ENCODE data around the gene ACP7.
"Not testable (repeated sequence)": the region's sequence is repeated elsewhere in the genome, so short reads cannot be mapped to it uniquely, and the experiment has no call there.

ACP7 gene, protein sequence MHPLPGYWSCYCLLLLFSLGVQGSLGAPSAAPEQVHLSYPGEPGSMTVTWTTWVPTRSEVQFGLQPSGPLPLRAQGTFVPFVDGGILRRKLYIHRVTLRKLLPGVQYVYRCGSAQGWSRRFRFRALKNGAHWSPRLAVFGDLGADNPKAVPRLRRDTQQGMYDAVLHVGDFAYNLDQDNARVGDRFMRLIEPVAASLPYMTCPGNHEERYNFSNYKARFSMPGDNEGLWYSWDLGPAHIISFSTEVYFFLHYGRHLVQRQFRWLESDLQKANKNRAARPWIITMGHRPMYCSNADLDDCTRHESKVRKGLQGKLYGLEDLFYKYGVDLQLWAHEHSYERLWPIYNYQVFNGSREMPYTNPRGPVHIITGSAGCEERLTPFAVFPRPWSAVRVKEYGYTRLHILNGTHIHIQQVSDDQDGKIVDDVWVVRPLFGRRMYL

DNA sequence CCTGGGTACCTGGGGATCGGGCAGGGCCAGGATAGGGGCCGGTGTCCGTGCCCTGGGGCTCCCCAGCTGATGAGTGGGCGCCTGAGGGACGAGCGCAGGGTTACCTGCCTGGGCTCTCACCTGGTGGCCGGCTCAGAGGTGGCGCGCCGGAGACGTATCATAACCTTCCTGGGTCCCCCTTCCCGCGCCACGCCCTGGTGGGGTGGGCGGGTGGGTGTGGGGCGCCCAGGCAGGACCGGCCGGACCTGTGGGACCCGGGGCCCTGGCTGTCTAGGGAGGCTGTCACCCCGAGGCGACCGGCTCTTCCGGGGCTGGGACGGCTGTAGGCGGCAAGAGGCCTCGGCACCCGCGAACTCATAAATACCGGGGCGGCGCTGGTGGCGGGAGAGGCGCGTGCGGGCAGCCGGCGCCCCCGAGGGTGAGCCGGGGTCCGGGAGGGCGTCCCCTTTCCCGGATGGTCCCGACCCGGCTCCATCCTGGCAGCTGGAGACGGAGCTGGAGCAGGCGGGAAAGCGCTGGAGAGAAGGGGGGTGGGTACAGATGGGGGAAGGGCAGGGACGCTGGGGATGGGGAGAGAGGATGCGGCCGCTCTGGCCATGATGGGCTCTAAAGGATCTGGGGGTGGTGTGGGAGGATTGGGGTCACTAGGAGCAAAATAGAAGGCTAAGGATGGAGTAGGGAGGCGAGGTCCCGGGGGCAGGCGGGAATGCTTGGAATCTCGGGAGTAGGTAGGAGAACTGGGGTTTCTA is at the start of gene ACP7:
Gene ACP7 (plus strand): TSS at position 386 of the 749 bp plus-strand sequence. CDS start 902 bp downstream, outside the sequence.
- ATAC-seq = peak; percentile 35 to 58

DNA sequence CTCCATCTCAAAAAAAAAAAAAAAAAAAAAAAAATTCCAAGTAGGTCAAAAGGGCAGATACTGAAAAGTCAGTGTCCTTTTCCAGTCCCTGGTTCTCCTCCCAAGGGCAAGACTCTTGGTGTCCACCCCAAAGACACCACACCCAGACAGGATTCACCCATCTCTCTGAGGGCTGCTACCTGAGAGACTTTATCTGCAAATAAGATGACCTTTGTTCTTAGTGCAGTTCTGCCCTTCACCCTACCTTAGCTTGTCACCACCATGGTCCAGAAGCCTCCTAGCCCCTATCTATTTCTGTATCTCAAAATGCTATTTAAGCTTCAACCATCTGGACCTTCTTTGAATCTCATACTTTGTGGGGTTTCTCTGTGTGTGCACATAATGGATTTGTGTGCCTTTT is 47.6 kb upstream of the ACP7 start:
- no peak for ATAC-seq

DNA sequence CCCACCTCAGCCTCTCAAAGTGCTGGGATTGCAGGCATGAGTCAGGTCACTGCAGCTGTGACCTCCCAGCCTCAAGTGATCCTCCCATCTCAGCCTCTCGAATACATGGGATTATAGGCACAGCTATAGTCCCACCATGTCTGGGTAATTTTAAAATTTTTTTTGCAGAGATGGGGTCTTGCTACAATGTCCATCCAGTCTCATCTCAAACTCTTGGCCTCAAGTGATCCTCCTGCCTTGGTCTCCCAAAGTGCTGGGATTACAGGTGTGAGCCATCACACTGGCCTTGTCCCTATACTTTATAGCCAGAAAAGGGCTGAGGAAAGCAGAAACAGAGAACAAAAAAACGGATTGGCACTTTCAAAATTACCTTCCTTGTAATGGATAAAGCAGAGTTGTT is 47.0 kb upstream of the ACP7 start:
- no peak for ATAC-seq

DNA sequence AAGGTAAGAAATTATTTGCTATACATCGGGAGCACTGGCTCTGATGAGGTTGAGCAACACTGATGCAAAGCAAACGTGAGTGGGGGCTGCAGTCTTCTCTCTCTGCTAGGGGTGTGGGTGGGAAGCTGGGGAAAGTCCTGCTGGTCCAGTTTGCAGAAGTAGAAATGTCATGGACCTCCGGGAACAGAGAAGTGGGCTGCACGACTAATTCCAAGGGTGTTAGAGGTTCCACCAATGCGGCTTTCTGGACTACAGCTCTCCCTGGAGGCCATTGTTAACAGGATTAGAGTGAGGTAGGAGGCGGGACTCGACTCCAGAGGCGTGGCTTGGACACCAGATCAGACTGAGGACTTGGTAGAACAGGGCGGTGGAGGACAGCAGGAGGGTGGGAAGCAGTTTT is 46.1 kb upstream of the ACP7 start:
- ATAC-seq = no peak

DNA sequence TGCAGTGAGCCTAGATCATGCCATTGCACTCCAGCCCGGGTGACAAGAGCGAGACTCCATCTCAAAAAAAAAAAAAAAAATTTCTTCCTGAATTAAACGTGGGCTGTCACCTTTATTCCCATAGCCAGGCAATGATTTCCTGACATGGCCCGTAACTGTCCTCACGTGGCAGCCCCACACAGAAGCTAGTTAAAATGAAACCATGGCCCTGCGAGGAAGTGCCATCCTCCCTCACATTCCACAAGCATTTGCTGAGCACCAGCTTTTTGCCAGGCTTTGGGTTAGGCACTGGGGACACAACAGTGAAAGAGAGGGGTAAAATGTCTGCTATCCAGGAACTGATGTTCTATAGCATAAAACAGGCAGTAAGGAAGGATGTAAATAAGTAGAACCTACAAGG is 38.7 kb upstream of the ACP7 start:
- no peak for ATAC-seq

DNA sequence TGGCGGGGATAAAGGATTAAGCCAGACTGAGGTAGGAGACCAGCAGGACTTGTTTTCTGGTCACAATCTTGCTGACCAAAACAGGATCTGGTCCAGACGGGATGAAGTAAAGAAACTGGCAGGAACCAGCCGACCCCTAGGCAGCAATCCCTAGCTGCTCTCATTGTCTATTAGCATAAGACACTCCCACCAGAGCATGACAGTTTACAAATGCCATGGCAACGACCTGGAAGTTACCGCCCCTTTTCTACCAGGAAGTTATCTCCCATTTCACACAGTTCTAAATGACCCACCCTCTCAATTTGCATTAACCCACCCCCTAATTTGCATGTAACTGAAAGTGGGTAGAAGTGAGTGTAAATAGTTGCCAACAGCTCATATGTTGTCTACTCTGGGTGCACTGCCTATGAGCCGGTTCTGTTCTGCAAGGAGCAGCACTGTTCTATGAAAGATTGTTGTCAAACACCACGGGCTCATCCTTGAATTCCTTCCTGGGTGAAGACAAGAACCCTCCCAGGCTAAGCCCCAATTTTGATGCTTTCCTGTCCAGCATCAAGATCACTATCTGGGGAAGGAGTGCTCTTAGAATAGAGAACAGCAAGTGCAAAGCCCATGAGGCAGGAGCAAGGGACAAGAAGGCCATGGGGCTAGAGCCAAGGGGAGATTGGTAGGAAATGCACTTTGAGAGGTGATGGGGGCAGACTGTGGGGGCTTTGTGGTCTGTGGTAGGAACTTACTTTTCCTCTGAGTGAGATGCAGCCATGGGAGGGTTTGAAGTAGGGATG is 37.9 kb upstream of the ACP7 start:
- ATAC-seq = no peak

DNA sequence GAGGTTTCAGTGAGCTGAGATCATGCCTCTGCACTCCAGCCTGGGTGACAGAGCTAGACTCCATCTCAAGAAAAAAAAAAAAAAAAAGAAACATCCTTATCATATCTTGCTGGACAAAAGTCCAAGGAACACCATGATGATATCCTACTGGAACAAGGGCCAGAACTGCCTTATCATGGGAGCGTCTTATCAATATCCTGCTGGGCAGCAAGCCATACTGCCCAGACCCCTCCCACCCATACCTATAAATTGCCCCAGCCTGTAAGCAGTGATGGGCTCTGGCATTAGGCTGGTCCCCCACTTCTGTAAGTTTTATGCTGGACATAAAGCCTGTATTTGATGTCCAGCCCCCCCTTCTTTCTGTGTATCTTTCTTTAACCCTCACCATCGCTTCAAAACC is 37.1 kb upstream of the ACP7 start:
- ATAC-seq = no peak

DNA sequence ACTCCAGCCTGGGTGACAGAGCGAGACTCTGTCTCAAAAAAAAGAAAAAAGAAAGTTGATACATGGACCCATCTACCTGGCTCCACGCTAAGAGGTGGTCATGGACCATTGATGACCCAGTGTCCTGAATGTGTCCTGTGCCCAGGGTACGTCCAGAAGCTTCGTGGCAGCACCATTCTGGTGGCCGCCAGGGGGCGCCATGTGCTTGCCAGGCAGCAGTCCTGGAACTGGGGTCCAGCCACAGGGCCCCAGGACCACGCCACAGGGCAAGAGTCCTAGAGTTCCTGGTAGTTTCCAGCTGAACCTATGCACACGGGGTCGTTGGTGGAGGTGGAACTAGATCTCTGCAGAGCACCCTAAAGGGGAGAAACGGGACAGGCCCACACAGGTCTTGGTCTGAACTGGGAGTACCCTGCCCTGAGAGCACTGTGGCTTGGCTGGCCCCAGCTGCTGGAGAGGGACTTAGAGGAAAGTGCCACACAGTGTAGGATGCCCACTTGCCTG is 31.9 kb upstream of the ACP7 start:
- ATAC-seq = peak; percentile 68 to 75

DNA sequence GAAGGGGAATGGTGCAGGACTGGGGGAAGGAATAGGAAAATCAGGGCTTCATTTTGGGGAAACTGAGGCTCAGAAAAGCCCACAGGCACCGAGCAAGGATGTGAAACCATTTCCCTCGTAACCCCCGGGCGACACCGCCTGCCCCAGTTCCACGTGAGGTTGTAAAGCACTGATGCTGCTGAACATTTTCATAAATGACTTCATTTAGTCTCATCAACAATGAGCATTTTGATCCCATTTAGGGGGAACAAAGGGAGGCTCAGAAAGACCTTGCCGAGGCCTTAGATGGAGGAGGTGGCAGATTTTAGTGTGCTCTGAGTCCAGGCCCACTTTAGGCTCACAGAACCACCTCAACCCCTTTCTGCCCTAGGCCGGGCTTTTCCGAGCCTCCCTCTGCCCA is 31.3 kb upstream of the ACP7 start:
- no peak for ATAC-seq

DNA sequence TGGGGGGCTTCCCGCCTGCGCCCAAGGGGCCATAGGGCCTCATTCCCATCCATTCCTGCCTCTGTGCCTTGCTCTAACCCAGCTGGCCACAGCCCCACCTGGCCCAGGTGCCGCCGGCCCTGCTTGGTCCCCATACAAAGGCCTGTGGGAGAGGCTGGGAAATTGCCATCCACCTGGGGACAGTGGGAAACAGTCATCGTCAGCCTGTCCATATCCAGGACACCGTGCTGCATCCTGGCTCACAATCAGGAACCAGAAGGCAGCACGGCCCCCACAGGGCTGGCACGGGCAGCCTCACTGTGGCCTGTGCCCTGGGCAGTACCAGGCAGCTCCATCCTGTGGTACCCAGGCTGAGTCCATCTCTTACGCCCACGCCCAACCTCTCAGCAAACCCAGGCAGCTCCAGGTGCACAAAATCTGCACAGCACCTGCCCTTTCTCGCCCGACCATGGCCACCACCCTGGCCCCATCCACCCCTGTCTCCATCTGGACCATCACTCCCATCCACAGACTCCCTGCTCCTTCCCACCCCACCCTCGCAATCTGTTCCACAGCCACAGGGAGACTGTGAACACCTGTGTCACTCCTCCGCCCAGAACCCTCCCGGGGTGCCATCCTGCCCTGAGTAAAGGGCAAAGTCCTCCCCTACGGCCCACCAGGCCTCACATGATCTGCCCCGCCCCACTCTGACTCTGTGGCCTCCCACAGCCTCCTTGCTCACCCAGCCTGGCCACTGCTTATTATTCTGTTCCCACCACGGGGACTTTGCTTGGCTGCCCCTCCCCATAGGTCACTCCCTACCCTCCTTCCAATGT is 30.7 kb upstream of the ACP7 start:
- no peak for ATAC-seq

DNA sequence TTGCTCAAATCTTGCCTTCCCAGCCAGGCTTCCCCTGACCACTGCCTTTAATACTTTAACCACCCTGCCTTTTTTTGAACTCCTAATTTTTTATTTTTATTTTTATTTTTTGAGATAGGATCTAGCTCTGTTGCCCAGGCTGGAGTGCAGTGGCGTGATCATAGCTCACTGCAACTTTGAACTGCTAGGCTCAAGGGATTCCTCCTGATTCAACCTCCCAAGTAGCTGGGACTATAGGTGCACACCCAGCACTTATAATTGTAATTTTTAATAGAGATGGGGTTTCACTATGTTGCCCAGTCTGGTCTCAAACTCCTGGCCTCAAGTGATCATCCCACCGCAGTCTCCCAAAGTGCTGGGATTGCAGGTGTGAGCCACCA is 30.1 kb upstream of the ACP7 start:
- no peak for ATAC-seq

DNA sequence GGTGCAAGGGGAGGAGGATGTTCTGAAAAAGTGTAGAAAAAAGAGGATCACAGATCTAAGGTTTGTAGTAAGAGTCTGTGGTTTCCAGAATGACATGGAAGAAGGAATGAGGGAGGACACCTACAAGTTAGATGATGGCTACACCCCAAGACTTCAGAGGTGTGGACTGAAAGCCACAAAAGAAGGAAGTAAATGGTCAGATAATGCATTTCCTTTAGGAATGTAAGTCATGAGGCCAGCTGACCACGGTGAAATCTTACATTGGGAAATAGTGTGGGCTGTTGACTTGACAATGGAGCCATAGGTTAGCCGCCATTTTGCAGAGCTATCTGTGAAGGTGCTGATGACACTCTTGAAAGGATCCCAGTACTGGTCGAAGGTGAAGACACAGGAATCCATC is 26.6 kb upstream of the ACP7 start:
- ATAC-seq = no peak

DNA sequence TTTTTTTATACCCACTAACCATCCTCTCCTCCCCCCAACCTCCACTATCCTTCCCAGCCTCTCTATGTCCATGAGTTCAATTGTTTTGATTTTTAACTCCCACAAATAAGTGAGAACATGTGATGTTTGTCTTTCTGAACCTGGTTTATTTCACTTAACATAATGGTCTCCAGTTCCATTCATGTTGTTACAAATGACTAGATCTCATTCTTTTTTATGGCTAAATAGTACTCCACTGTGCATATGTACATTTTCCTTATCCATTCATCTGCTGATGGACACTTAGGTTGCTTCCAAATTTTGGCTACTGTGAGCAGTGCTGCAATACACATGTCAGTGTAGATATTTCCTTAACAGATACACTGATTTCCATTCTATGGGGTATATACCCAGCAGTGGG is 24.9 kb upstream of the ACP7 start:
- ATAC-seq = no peak

DNA sequence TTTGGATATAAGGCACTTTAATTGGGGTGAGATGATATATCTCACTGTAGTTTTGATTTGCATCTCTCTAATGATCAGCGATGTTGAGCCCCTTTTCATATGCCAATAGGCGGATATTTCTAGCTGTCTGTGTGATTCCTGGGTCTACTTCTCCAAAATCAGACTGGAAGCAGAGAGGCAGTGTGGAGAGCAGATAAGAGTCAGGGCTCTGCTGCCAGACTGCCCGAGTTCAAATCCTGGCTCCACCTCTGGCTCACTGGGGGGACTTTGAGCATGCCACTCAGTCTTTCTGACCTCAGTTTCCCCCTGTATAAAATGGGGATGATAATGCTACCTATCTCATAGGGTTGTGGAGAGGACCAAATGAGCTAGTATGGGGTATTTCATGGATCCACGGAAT is 24.0 kb upstream of the ACP7 start:
- no peak for ATAC-seq

DNA sequence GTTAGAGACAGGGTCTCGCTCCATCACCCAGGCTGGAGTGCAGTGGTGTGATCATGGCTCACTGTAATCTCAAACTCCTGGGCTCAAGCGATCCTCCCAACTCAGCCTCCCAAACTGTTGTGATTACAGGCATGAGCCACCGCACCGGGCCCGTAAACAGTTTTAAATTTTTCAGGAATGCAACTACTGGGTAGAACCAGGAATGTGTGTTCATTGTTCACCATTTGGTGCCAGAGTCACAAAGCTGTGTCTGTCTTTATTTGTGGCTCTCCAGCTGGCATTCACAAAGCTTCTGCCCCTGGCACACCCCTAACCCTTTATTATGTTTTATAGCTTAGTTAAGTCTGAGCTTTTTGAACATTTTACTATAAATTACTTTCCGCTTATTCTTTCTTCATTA is 19.8 kb upstream of the ACP7 start:
- ATAC-seq = no peak

DNA sequence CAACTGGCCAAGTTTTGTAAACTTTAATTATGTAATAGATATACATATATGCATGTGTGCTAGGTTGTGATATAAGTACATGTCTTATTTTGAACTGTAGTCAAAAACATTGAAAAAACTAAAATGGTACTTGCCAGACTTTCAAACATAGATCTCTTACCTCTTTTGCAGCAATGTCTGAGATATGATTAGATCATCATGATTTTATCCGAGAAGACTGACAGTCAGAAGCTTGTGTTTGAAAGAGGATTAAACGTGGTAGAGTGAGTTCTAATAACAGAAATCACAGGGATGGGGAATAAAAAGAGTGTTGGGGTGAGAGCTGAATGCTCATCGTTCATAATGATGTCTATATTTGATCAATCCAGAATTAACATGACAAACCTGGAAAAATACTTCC is 18.2 kb upstream of the ACP7 start:
- ATAC-seq = no peak

DNA sequence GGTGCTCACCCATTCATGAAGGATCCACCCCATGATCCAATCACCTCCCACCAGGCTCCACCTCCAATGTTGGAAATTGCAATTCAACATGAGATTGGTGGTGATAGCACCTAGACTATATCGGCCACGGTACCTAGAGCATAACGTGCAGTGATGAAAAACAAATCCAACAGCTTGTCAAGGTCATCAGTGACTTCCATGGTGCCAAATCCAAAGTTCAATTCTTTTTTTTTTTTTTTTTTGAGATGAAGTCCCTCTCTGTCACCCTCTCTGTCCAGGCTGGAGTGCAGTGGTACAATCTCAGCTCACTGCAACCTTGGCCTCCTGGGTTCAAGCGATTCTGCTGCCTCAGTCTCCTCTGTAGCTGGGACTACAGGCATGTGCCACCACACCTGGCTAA is 17.1 kb upstream of the ACP7 start:
- ATAC-seq = no peak

DNA sequence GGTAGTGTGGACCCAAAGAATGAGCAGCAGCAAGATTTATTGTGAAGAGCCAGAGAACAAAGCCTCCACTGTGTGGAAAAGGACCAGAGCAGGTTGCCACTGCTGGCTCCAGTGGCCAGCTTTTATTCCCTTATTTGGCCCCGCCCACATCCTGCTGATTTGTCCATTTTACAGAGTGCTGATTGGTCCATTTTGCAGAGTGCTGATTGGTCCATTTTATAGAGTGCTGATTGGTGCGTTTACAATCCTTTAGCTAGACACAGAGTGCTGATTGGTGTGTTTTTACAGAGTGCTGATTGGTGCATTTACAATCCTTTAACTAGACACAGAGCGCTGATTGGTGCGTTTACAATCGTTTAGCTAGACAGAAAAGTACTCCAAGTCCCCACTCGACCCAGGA is 15.9 kb upstream of the ACP7 start:
- not testable (repeated sequence) for ATAC-seq

DNA sequence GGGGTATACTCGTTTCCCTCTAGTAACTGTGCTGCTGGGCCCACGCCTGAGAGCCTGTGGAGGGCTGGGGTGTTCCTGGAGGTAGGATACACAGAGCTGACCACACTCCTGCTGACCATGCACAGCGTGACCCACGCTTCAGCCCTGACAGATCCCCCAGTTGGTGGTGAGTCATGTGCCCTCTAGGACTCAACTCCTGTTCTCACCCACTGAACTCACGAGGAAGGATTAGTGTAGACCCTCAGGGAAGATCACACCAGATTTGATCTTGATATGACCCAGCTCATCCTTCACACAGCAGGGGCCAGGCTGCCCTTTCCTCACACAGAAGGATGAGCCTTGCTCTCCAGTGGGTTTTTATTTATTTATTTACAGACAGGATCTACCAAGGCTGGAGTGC is 13.3 kb upstream of the ACP7 start:
- no peak for ATAC-seq

DNA sequence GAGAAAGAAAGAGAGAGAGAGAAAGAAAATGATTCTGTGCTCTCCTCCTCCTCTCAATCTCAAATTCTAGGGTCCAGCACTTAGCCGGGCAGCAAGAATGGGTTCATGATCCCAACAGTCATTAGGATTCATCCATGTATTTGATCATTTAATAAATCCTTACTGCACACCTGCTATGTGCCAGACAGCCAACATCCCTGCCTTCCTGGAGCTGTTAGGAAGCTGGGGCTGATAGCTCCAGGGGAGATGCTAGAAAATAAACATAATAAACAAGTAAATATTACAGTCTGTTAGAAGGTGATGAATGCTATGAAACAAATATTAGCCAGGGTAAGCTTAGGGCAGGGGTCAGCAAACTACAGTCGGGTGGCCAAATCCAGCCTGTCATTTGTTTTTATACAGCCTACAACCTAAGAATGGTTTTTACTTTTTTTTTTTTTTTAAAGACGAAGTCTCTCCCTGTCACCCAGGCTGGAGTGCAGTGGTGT is 9.9 kb upstream of the ACP7 start:
- no peak for ATAC-seq

DNA sequence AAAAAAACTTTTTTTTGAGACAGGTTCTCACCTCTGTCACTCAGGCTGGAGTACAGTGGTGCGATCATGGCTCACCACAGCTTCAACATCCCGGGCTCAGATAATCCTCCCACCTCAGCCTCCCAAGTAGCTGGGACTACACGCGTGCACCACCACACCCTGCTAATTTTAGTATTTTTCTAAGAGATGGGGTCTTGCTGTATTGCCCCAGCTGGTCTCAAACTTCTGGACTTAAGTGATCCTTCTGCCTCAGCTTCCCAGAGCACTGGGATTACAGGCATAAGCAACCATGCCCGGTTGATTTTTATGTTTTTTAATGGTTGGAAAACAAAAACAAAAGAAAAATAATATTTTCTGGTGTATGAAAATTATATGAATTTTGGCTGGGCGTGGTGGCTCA is 9.2 kb upstream of the ACP7 start:
- ATAC-seq = no peak

DNA sequence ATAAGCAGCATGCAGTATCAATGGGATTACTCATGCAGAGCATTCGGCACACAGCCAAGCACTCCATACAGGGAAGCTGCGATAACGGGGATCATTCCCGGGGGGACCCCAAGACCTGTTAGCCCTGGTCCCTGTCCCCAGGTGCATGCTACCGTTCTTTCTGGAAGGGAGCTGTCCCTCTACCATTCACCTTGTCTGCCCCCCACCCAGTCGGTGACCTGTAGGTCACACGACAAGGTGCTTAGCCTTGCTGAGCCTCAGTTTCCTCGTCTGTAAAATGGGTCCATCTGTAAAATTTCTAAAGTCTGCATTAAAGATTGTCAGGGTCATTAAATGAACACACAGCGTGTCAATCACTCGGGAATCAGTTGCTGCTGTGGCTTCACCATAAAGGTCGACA is 6.8 kb upstream of the ACP7 start:
- no peak for ATAC-seq

Measured in activated CD4-positive, CD25-positive, alpha-beta regulatory T cell treated with anti-CD3 and anti-CD28 coated beads, Interleukin-2, amount 50 U/mL, for 24 hours (primary cell).